WTC11 (cell line): ENCODE measurements around the gene GZMM.

Experiments used
- FOXJ3 ChIP-seq: sonication (generic); formaldehyde crosslinking; IDR thresholded peaks from 2 replicates; pipeline ENCODE4 v1.9.0; 2021; ENCODE audit warnings: missing genetic modification reagents, mild to moderate bottlenecking, borderline replicate concordance
- GABPB1 ChIP-seq: sonication (generic); formaldehyde crosslinking; IDR thresholded peaks from 2 replicates; pipeline ENCODE4 v1.8.1; 2023; ENCODE audit warnings: mild to moderate bottlenecking, missing genetic modification reagents
- NFYB ChIP-seq: sonication (generic); formaldehyde crosslinking; conservative IDR thresholded peaks from 2 replicates; pipeline ENCODE4 v1.8.0; 2022; ENCODE audit warnings: low read depth, missing genetic modification reagents
- NR1H2 ChIP-seq: sonication (generic); formaldehyde crosslinking; IDR thresholded peaks from 2 replicates; pipeline ENCODE4 v1.9.0; 2021; ENCODE audit warnings: mild to moderate bottlenecking, moderate library complexity, missing genetic modification reagents
- PRRX2 ChIP-seq: fragments of 250-450 bp; sonication (Bioruptor Pico); IDR thresholded peaks from 2 replicates; pipeline ENCODE4 v1.8.0; 2021; ENCODE audit warnings: mild to moderate bottlenecking
- RELA ChIP-seq: sonication (generic); formaldehyde crosslinking; IDR thresholded peaks from 2 replicates; pipeline ENCODE4 v1.8.1; 2022; ENCODE audit warnings: missing genetic modification reagents, mild to moderate bottlenecking, borderline replicate concordance
- SP1 ChIP-seq: sonication (generic); formaldehyde crosslinking; conservative IDR thresholded peaks from 2 replicates; pipeline ENCODE4 v1.8.1; 2022; ENCODE audit warnings: missing genetic modification reagents
- ZBTB21 ChIP-seq: sonication (generic); formaldehyde crosslinking; IDR thresholded peaks from 2 replicates; pipeline ENCODE4 v1.8.1; 2023; ENCODE audit warnings: mild to moderate bottlenecking, missing genetic modification reagents, borderline replicate concordance
- TF ChIP-seq, protein P1 (sequence below): sonication (generic); formaldehyde crosslinking; IDR thresholded peaks from 2 replicates; pipeline ENCODE4 v1.8.1; 2023; ENCODE audit warnings: mild to moderate bottlenecking, missing genetic modification reagents, moderate library complexity
- TF ChIP-seq, protein P2 (sequence below): fragments of 200-600 bp; IDR thresholded peaks from 2 replicates; pipeline ENCODE4 v1.8.0; 2022; ENCODE audit warnings: antibody characterized with exemption
- TF ChIP-seq, protein P3 (sequence below): sonication (generic); formaldehyde crosslinking; IDR thresholded peaks from 2 replicates; pipeline ENCODE4 v1.8.1; 2023; ENCODE audit warnings: mild to moderate bottlenecking, moderate library complexity, missing genetic modification reagents

DNA sequence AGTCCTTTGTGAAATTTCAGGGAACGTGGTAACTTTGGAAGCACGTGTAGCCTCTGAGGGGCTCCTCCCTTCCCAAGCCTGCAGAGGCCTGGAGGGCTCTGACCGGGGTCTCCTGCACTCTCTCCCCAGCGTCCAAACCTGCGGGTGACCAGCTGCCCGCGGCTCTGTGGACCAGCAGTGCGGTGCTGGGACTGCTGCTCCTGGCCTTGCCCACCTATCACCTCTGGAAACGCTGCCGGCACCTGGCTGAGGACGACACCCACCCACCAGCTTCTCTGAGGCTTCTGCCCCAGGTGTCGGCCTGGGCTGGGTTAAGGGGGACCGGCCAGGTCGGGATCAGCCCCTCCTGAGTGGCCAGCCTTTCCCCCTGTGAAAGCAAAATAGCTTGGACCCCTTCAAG lies 39.2 kb upstream of the GZMM start:
- TF ChIP-seq NR1H2 = no peak
- no peak for TF ChIP-seq PRRX2 (CRISPR knock-in tag)
- TF ChIP-seq, protein P1, sequence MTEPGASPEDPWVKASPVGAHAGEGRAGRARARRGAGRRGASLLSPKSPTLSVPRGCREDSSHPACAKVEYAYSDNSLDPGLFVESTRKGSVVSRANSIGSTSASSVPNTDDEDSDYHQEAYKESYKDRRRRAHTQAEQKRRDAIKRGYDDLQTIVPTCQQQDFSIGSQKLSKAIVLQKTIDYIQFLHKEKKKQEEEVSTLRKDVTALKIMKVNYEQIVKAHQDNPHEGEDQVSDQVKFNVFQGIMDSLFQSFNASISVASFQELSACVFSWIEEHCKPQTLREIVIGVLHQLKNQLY (CRISPR knock-in tag) = no peak
- TF ChIP-seq, protein P2, sequence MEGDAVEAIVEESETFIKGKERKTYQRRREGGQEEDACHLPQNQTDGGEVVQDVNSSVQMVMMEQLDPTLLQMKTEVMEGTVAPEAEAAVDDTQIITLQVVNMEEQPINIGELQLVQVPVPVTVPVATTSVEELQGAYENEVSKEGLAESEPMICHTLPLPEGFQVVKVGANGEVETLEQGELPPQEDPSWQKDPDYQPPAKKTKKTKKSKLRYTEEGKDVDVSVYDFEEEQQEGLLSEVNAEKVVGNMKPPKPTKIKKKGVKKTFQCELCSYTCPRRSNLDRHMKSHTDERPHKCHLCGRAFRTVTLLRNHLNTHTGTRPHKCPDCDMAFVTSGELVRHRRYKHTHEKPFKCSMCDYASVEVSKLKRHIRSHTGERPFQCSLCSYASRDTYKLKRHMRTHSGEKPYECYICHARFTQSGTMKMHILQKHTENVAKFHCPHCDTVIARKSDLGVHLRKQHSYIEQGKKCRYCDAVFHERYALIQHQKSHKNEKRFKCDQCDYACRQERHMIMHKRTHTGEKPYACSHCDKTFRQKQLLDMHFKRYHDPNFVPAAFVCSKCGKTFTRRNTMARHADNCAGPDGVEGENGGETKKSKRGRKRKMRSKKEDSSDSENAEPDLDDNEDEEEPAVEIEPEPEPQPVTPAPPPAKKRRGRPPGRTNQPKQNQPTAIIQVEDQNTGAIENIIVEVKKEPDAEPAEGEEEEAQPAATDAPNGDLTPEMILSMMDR = no peak
- no peak for TF ChIP-seq NFYB (CRISPR knock-in tag)
- TF ChIP-seq RELA = no peak
- TF ChIP-seq FOXJ3 (CRISPR knock-in tag) = no peak
- TF ChIP-seq ZBTB21 (CRISPR knock-in tag) = no peak
- TF ChIP-seq, protein P3, sequence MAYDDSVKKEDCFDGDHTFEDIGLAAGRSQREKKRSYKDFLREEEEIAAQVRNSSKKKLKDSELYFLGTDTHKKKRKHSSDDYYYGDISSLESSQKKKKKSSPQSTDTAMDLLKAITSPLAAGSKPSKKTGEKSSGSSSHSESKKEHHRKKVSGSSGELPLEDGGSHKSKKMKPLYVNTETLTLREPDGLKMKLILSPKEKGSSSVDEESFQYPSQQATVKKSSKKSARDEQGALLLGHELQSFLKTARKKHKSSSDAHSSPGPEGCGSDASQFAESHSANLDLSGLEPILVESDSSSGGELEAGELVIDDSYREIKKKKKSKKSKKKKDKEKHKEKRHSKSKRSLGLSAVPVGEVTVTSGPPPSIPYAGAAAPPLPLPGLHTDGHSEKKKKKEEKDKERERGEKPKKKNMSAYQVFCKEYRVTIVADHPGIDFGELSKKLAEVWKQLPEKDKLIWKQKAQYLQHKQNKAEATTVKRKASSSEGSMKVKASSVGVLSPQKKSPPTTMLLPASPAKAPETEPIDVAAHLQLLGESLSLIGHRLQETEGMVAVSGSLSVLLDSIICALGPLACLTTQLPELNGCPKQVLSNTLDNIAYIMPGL (CRISPR knock-in tag) = no peak
- TF ChIP-seq GABPB1 (CRISPR knock-in tag) = no peak
- TF ChIP-seq SP1 (CRISPR knock-in tag) = no peak
